NT2/D1 (cell line): ENCODE measurements around the gene RUFY3.

ENCODE experiments used
- SUZ12 ChIP-seq: IDR thresholded peaks from 2 replicates; pipeline ENCODE4 v1.6.1; 2011; ENCODE audit not compliant: insufficient read length, insufficient read depth; ENCODE audit errors: extremely low read depth
- YY1 ChIP-seq: IDR thresholded peaks from 2 replicates; pipeline ENCODE4 v1.6.1; 2011; ENCODE audit not compliant: insufficient read length, insufficient read depth

DNA sequence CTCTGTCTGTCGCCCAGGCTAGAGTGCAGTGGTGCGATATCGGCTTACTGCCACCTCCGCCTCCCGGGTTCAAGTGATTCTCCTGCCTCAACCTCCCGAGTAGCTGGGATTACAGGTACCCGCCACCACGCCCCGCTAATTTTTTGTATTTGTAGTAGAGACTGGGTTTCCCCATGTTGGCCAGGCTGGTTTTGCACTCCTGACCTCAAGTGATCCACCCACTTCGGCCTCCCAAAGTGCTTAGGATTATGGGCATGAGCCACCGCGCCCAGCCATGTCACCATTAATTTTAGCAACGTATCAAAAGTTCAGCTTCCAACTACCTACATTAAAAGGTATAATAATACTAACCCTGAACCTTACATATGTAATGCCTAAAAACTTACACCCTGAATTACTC, 34.4 kb upstream of the RUFY3 start:
- TF ChIP-seq YY1 (no peak), SUZ12 (no peak)
